Cortex of kidney (tissue), 1 donor: Measurements from ENCODE around the gene IGSF3.
A peak's percentile ranks its signal among the peaks of the same experiment; 100 is the strongest.

ENCODE experiments used
- DNase-seq: peaks from one replicate; lab custom pipeline; 2025; lab: John Stamatoyannopoulos, UW

IGSF3 gene

GRCh38 chr1:116667575-116668105 lies at the start of gene IGSF3:
TSS of gene IGSF3 (minus strand) at chr1:116667733. CDS start at chr1:116666326, 1,407 bp downstream.
- DNase-seq, result peak; percentile 10

GRCh38 chr1:116717318-116717717 lies 49.8 kb upstream of the IGSF3 start:
- no peak for DNase-seq

GRCh38 chr1:116716391-116716790 lies 48.9 kb upstream of the IGSF3 start:
- no peak for DNase-seq

GRCh38 chr1:116713474-116713873 lies 45.9 kb upstream of the IGSF3 start:
- DNase-seq, result no peak

- no peak for DNase-seq
These were observed 45.0 kb upstream of the IGSF3 start for GRCh38 chr1:116712510-116712909.

GRCh38 chr1:116711263-116711840 lies 43.8 kb upstream of the IGSF3 start:
- DNase-seq, result no peak

- DNase-seq, result no peak
These were observed 43.1 kb upstream of the IGSF3 start for GRCh38 chr1:116710420-116711262.

GRCh38 chr1:116709666-116710167 lies 42.2 kb upstream of the IGSF3 start:
- no peak for DNase-seq

- no peak for DNase-seq
These were observed 40.8 kb upstream of the IGSF3 start for GRCh38 chr1:116708255-116708900.

GRCh38 chr1:116706841-116707240 lies 39.3 kb upstream of the IGSF3 start:
- DNase-seq, result no peak

- no peak for DNase-seq
These were observed 38.6 kb upstream of the IGSF3 start for GRCh38 chr1:116706123-116706522.

- no peak for DNase-seq
These were observed 36.7 kb upstream of the IGSF3 start for GRCh38 chr1:116704278-116704677.

GRCh38 chr1:116699605-116700004 lies 32.1 kb upstream of the IGSF3 start:
- no peak for DNase-seq

- no peak for DNase-seq
These were observed 30.7 kb upstream of the IGSF3 start for GRCh38 chr1:116698244-116698595.

- DNase-seq, result no peak
These were observed 30.2 kb upstream of the IGSF3 start for GRCh38 chr1:116697548-116698243.

- DNase-seq, result no peak
These were observed 27.0 kb upstream of the IGSF3 start for GRCh38 chr1:116694524-116694923.

- no peak for DNase-seq
These were observed 26.4 kb upstream of the IGSF3 start for GRCh38 chr1:116693759-116694480.

GRCh38 chr1:116692879-116693278 lies 25.3 kb upstream of the IGSF3 start:
- DNase-seq, result no peak

GRCh38 chr1:116690849-116691406 lies 23.4 kb upstream of the IGSF3 start:
- no peak for DNase-seq

- no peak for DNase-seq
These were observed 22.9 kb upstream of the IGSF3 start for GRCh38 chr1:116690396-116690848.
